GM06990 (cell line): ENCODE data around the gene RAB40C.

ENCODE experiments used
- DNase-seq: peaks from one replicate; pipeline ENCODE4 v3.0.0-alpha.2; 2011; ENCODE audit not compliant: insufficient read length; ENCODE audit errors: extremely low read depth
- H3K27me3 ChIP-seq: replicated peaks from 2 replicates; pipeline ENCODE4 v1.6.0; 2011; ENCODE audit warnings: low read length; ENCODE audit not compliant: control insufficient read depth, insufficient read depth
- H3K36me3 ChIP-seq: 2 replicates; pipeline ENCODE4 v1.5.1; 2011; ENCODE audit warnings: low read length; ENCODE audit not compliant: control insufficient read depth, insufficient read depth
- H3K4me3 ChIP-seq: replicated peaks from 2 replicates; pipeline ENCODE4 v1.5.1; 2011; ENCODE audit warnings: low read depth, mild to moderate bottlenecking, control low read depth, low read length
- CTCF ChIP-seq: IDR thresholded peaks from 2 replicates; pipeline ENCODE4 v1.5.1; 2011; ENCODE audit warnings: low read length, control low read depth, mild to moderate bottlenecking, inconsistent platforms; ENCODE audit not compliant: insufficient read depth, poor library complexity, severe bottlenecking

RAB40C gene

GRCh38 chr16:589658-590187 is at the start of gene RAB40C:
TSS of gene RAB40C (plus strand) at chr16:590066. CDS start at chr16:590292, 226 bp downstream.
- Histone ChIP-seq H3K36me3 (no peaks in the 10 kb centered on the region; the same call in 1 of the 2 replicates), H3K27me3 (no peaks in the 10 kb centered on the region), H3K4me3 (peak within 1 kb of the TSS; percentile 89)
- peak; percentile 5 for TF ChIP-seq CTCF
- DNase-seq = peak; percentile 98

GRCh38 chr16:540645-541340 is 49.1 kb upstream of the RAB40C start:
- no peak for DNase-seq
- H3K27me3 ChIP-seq = no peaks in the 10 kb centered on the region
- H3K4me3 ChIP-seq = no peak overlapping the region
- TF ChIP-seq CTCF = no peak
- H3K36me3 ChIP-seq = peaks cover 8% of the 10 kb centered on the region

- TF ChIP-seq CTCF = no peak
- no peaks in the 10 kb centered on the region for H3K27me3 ChIP-seq
- DNase-seq = no peak
- H3K36me3 ChIP-seq = peaks cover 3% of the 10 kb centered on the region
- no peak overlapping the region for H3K4me3 ChIP-seq
These were observed 46.3 kb upstream of the RAB40C start for GRCh38 chr16:543301-544164.

DNA sequence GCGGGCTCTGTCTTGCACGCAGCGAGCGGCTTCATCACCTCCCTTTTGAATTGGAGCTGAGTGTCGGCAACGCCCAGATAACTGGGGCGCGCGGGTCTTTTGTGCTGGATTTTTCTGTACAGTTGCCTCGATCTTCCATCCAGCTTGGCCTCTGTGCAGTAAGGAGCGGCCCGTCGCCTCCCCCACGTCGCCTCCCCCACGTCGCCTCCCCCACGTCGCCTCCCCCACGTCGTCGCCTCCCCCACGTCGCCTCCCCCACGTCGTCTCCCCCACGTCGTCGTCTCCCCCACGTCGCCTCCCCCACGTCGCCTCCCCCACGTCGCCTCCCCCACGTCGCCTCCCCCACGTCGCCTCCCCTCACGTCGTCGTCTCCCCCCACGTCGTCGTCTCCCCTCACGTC is 45.3 kb upstream of the RAB40C start:
- peaks cover 3% of the 10 kb centered on the region for H3K36me3 ChIP-seq
- DNase-seq = no peak
- no peak overlapping the region for H3K4me3 ChIP-seq
- TF ChIP-seq CTCF = no peak
- H3K27me3 ChIP-seq = no peaks in the 10 kb centered on the region

- H3K4me3 ChIP-seq = no peak overlapping the region
- DNase-seq = peak; percentile 84
- peaks cover 10% of the 10 kb centered on the region for H3K36me3 ChIP-seq
- H3K27me3 ChIP-seq = no peaks in the 10 kb centered on the region
- TF ChIP-seq CTCF = peak; percentile 67
These were observed 42.7 kb upstream of the RAB40C start for GRCh38 chr16:546909-547770.
